TTC549 (cell line): Measurements from ENCODE around the gene RER1.

Experiments used
- FAIRE-seq: peaks from 2 replicates; lab custom pipeline; 2012; peaks lifted over from hg19 to GRCh38; lab: Jason Lieb, UNC

The RER1 gene

GRCh38 chr1:2353551-2354438, 37.8 kb upstream of the RER1 start:
- no peak for FAIRE-seq

GRCh38 chr1:2354511-2355372, 36.9 kb upstream of the RER1 start:
- FAIRE-seq: no peak

- FAIRE-seq: no peak
Observed at GRCh38 chr1:2355373-2356261, 36.0 kb upstream of the RER1 start.

GRCh38 chr1:2356401-2356800, 35.2 kb upstream of the RER1 start:
- no peak for FAIRE-seq

GRCh38 chr1:2356911-2357845, 34.5 kb upstream of the RER1 start:
- FAIRE-seq: no peak

- no peak for FAIRE-seq
Observed at GRCh38 chr1:2358072-2358471, 33.6 kb upstream of the RER1 start.

GRCh38 chr1:2358651-2359640, 32.7 kb upstream of the RER1 start:
- FAIRE-seq: no peak

- no peak for FAIRE-seq
Observed at GRCh38 chr1:2360588-2361364, 30.9 kb upstream of the RER1 start.

GRCh38 chr1:2363847-2364513, 27.7 kb upstream of the RER1 start:
- no peak for FAIRE-seq

- no peak for FAIRE-seq
Observed at GRCh38 chr1:2368053-2368744, 23.4 kb upstream of the RER1 start.

- no peak for FAIRE-seq
Observed at GRCh38 chr1:2372551-2373490, 18.8 kb upstream of the RER1 start.

GRCh38 chr1:2373551-2374251, 17.9 kb upstream of the RER1 start:
- no peak for FAIRE-seq

GRCh38 chr1:2374252-2375155, 17.1 kb upstream of the RER1 start:
- FAIRE-seq: no peak

GRCh38 chr1:2375246-2375922, 16.3 kb upstream of the RER1 start:
- FAIRE-seq: no peak

- FAIRE-seq: no peak
Observed at GRCh38 chr1:2375923-2376260, 15.7 kb upstream of the RER1 start.
